Measurements from ENCODE around the gene FGD6. TPM values are rescaled to one million over a fixed set of nuclear protein-coding genes. Genes with fewer than 3 reads are reported as not detected.
A peak's percentile ranks its signal among the peaks of the same experiment; 100 is the strongest.

FGD6 gene
- total RNA-seq, 1 experiment from 2014 or later, result 66.6 TPM

- peak overlapping the region; percentile 99 for H3K27ac Mint-ChIP-seq (ENCODE audit: unreplicated experiment)
- peak; percentile 76 for TF ChIP-seq CTCF (IDR thresholded peaks at IDR 0.05; ENCODE audit: unreplicated experiment)
- TSS peak; percentile 71 for BruUV-seq (replicated peaks)
- no peaks in the 10 kb centered on the region for H3K27me3 Mint-ChIP-seq (ENCODE audit: unreplicated experiment)
- DNase-seq, result peak; percentile 78
- peaks cover 47% of the 10 kb centered on the region for H3K4me1 Mint-ChIP-seq (ENCODE audit: low read depth, unreplicated experiment)
- CTCF ChIA-PET, result interaction anchor here (0.5 to 2.0 kb wide), 21 partner anchors 12 to 417 kb away, joined by 3 to 44 read pairs (median 5); partner anchors contain the start of genes FGD6, NDUFA12, NR2C1 and VEZT
- intact Hi-C loops (cut with micrococcal nuclease; ENCODE audit: unreplicated experiment), result loop anchor here (1.0 to 5.0 kb wide), 5 partner anchors 14 to 417 kb away; partner anchors contain the start of genes FGD6 and VEZT
- peaks cover 60% of the 10 kb centered on the region for H3K36me3 Mint-ChIP-seq (ENCODE audit: insufficient read depth, unreplicated experiment)
- H3K9me3 Mint-ChIP-seq (ENCODE audit: low read depth, unreplicated experiment), result no peaks in the 10 kb centered on the region
- peak overlapping the region; percentile 78 for H3K4me3 Mint-ChIP-seq (ENCODE audit: low read depth, unreplicated experiment)
These were observed 100.1 kb downstream of the FGD6 start for GRCh38 chr12:95117178-95117599.

- H3K4me3 Mint-ChIP-seq (ENCODE audit: low read depth, unreplicated experiment), result peak overlapping the region; percentile 78
- no TSS peak for BruUV-seq (replicated peaks)
- DNase-seq, result peak; percentile 76
These were observed 100.5 kb downstream of the FGD6 start for GRCh38 chr12:95116773-95117172.

GRCh38 chr12:95116341-95116740 is 100.9 kb downstream of the FGD6 start:
- TSS peak; percentile 91 for BruUV-seq (replicated peaks)
- H3K36me3 Mint-ChIP-seq (ENCODE audit: insufficient read depth, unreplicated experiment), result peaks cover 69% of the 10 kb centered on the region
- intact Hi-C loops (cut with micrococcal nuclease; ENCODE audit: unreplicated experiment), result loop anchor here (2.0 to 5.0 kb wide), 2 partner anchors 52 to 201 kb away; no protein-coding TSS in a partner anchor
- no peak for DNase-seq
- CTCF ChIA-PET, result interaction anchor here (0.5 to 2.0 kb wide), 20 partner anchors 12 to 418 kb away, joined by 3 to 44 read pairs (median 5); partner anchors contain the start of genes FGD6, NDUFA12, NR2C1 and VEZT
- H3K9me3 Mint-ChIP-seq (ENCODE audit: low read depth, unreplicated experiment), result no peaks in the 10 kb centered on the region
- H3K4me3 Mint-ChIP-seq (ENCODE audit: low read depth, unreplicated experiment), result peak overlapping the region; percentile 78
- peaks cover 47% of the 10 kb centered on the region for H3K4me1 Mint-ChIP-seq (ENCODE audit: low read depth, unreplicated experiment)
- no peaks in the 10 kb centered on the region for H3K27me3 Mint-ChIP-seq (ENCODE audit: unreplicated experiment)
- TF ChIP-seq CTCF (IDR thresholded peaks at IDR 0.05; ENCODE audit: unreplicated experiment), result no peak
- H3K27ac Mint-ChIP-seq (ENCODE audit: unreplicated experiment), result peak overlapping the region; percentile 99

More at GRCh38 chr12:95116773-95117172, 100.5 kb downstream of the FGD6 start:
- Mint-ChIP-seq H3K4me1 (ENCODE audit: low read depth, unreplicated experiment) (peaks cover 47% of the 10 kb centered on the region), H3K27me3 (ENCODE audit: unreplicated experiment) (no peaks in the 10 kb centered on the region), H3K36me3 (ENCODE audit: insufficient read depth, unreplicated experiment) (peaks cover 65% of the 10 kb centered on the region), H3K9me3 (ENCODE audit: low read depth, unreplicated experiment) (no peaks in the 10 kb centered on the region), H3K27ac (ENCODE audit: unreplicated experiment) (peak overlapping the region; percentile 99)
- no peak for TF ChIP-seq CTCF (IDR thresholded peaks at IDR 0.05; ENCODE audit: unreplicated experiment)
- intact Hi-C loops (cut with micrococcal nuclease; ENCODE audit: unreplicated experiment), result loop anchor here (1.0 to 5.0 kb wide), 5 partner anchors 13 to 418 kb away; partner anchors contain the start of genes FGD6 and VEZT
- CTCF ChIA-PET, result interaction anchor here (0.5 to 2.0 kb wide), 23 partner anchors 12 to 418 kb away, joined by 3 to 44 read pairs (median 5); partner anchors contain the start of genes FGD6, NDUFA12, NR2C1 and VEZT

GRCh38 chr12:95115641-95116040 is 101.6 kb downstream of the FGD6 start:
- intact Hi-C loops (cut with micrococcal nuclease; ENCODE audit: unreplicated experiment), result loop anchor here (2.0 to 5.0 kb wide), 2 partner anchors 53 to 202 kb away; no protein-coding TSS in a partner anchor
- Mint-ChIP-seq H3K4me3 (ENCODE audit: low read depth, unreplicated experiment) (no peak overlapping the region), H3K4me1 (ENCODE audit: low read depth, unreplicated experiment) (peaks cover 47% of the 10 kb centered on the region), H3K27ac (ENCODE audit: unreplicated experiment) (peak overlapping the region; percentile 99), H3K9me3 (ENCODE audit: low read depth, unreplicated experiment) (no peaks in the 10 kb centered on the region), H3K36me3 (ENCODE audit: insufficient read depth, unreplicated experiment) (peaks cover 76% of the 10 kb centered on the region), H3K27me3 (ENCODE audit: unreplicated experiment) (no peaks in the 10 kb centered on the region)
- TF ChIP-seq CTCF (IDR thresholded peaks at IDR 0.05; ENCODE audit: unreplicated experiment), result no peak
- CTCF ChIA-PET, result no interaction called here
- no TSS peak for BruUV-seq (replicated peaks)
- DNase-seq, result no peak
